DMS79 (cell line): ENCODE measurements around the gene CDK13.
"Not testable (repeated sequence)": the region's sequence is repeated elsewhere in the genome, so short reads cannot be mapped to it uniquely, and the experiment has no call there.

Experiments
- DNase-seq: peaks from one replicate; lab custom pipeline; 2025; lab: John Stamatoyannopoulos, UW

Gene CDK13

DNA sequence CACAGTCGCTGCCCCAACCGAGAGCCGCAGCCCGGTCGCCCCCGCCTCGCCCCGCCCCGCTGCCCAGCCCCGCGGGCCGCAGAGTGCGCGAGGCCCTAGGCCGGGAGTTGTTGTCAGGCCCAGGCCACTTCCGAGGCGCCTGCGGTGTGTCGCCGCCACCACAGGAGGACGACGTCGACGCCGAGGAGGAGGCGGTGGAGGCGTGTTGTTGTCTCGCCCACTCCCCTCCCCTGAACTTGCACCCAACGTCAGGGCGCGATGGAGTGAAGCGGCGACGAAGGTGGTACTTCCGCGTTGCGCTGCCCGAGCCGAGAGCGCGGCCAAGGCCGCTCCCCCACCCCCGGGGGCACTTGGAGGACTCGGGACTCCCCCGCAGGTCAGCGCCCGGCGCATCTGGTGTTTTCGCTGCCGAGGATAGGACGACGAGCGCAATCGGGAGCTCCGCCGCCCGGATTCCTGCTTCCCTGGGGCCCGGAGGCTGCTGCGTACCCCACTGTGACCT, at the start of gene CDK13:
Gene CDK13 (plus strand): TSS at position 286 of the 502 bp plus-strand sequence. CDS start 386 bp downstream, outside the sequence.
- DNase-seq: peak; percentile 56

DNA sequence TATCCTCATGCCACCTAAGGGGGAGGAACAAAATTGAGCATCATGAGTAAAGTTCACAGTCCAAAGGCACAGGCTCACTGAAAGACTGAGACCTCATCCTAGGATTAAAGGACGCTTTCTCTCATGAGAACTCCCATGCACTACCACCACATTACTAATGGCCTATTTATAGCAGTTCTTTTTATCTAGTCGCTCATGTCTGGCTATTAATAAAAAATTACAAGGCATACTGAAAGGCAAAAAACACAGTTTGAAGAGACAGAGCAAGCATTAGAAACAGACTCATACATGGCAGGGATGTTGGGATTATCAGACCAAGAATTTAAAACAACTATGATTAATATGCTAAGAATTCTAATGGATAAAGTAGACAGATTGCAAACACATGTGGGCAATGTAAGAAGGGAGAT, 46.0 kb upstream of the CDK13 start:
- no peak for DNase-seq

DNA sequence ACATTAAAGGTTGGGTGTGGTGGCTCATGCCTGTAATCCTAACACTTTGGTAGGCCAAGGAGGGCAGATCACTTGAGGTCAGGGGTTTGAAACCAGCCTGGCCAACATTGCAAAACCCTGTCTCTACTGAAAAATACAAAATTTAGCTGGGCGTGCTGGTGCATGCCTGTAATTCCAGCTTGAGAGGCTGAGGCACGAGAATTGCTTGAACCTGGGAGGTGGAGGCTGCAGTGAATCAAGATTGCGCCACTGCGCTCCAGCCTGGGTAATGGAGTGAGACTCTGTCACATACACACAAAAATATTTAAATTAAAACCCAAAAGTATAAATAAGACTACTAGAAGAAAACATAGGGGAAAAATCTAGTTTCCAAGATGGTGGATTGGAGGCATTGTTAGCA, 41.9 kb upstream of the CDK13 start:
- DNase-seq: no peak

DNA sequence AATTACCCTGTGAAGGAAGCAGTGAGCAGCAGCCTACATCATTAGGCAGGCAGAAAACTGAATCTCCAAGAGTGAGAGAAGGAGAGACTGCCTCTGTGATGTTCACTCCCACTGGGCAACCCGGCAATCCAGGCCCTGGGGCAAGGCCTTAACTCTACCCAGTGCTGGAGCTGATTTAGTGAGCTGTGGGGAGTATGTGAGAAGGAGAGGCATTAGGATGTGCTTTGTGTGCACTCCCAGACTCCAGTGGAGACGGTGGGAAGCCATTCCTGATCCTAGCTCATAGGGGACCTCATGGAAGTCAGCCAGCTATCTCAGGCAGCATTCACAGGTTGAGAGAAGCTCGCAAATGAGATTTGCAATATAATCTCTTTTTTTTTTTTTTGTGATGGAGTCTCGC, 41.1 kb upstream of the CDK13 start:
- no peak for DNase-seq

DNA sequence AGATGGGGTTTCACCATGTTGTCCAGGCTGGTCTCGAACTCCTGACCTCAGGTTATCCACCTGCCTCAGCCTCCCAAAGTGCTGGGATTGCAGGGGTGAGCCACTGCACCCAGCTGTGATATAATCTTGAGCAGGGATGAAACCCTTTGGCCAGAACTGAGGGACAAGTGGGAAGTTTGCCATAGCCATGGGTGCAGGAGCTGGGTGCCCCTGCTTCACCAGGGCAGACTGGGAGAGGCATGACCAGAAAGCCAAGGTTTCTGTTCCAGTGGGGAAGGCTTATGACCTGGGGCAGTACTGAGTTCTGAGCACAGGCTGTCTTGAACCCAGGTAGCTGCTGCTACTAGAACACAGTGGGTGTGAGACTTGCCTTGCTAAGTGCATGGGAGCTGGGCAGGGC, 40.5 kb upstream of the CDK13 start:
- DNase-seq: no peak

DNA sequence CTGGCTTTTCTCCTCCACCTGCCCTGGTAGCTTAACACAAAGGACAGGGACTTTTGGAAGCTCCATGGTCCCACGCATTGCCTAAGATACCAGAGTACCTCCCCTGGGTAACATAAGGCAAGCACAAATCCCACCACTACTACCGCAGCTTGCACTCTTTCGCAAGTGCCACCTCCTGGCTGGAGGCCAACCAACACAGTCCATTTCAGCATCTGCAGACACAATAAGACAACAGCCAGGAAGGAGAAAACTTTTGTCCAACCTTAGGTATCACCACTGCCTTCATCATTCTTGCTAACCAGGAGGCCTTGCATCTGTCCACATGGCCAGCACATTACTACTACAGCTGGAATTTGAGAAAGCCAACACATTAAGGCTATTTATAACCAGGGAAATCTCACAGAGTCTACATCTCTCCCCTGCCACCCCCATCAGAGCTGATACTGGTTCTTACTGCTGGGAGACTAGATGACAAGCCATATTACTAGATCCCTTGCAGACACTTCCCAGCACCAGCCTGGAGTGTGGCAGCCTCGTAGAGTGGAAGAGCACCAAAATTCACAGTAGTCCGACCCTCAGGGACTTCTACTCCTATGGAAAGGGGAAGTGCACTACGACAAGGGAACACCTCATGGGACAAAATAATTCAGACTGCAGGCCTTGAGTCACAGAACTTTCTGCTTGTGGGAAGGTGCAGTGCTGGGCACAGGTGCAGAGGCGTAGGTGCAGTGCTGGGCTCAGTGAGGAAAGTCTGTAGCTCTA, 39.8 kb upstream of the CDK13 start:
- DNase-seq: no peak

DNA sequence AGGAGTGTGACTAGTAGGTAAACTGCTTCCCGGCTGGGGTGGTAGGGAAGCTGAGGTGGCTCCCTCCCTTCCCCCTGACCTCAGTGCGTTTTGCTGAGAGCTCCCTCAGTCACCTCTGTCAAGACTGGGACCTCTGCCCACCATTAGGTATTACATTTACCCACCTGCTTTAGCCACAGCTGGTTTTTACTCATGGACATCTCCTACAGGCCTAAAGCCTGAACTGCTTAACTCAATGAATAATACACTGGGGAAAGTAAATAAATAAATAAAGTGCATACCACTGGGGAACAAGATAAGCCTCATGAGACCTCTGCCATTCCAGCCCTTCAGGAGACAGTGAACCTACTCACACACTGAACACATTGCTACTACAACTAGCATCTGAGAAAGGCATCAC, 38.9 kb upstream of the CDK13 start:
- DNase-seq: no peak

DNA sequence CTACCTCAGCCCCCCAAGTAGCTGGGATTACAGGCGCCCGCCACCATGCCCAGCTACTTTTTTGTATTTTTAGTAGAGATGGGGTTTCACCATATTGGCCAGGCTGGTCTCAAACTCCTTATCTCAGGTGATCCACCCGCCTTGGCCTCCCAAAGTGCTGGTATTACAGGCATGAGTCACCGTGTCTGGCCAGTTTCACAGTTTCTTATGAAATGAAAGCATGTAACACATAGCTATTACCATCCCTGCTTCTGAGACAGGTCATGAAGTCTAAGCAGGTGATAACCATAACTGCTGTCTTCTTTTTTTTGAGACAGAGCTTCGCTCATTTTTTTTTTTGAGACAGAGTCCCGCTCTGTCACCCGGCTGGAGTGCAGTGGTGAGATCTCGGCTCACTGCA, 34.2 kb upstream of the CDK13 start:
- DNase-seq: not testable (repeated sequence)

DNA sequence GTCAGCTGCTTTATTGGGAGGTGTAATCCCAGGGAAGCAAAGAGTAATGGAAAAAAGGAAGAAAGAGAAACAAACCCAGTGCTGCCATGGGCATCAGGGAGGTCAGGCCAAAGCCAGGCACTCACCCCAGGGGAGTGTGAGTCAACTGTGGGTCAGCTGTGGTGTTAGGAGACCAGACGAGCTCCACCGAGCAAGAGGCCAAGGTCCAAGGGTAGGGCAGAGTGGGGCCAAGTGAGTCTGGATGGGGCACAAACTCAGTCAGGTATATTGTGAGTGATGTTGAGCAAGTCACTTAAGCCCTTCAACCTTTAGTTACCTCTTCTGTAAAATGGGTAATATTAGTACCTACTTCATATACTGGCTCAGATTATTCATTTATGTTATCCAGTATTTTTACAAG, 30.4 kb upstream of the CDK13 start:
- no peak for DNase-seq

DNA sequence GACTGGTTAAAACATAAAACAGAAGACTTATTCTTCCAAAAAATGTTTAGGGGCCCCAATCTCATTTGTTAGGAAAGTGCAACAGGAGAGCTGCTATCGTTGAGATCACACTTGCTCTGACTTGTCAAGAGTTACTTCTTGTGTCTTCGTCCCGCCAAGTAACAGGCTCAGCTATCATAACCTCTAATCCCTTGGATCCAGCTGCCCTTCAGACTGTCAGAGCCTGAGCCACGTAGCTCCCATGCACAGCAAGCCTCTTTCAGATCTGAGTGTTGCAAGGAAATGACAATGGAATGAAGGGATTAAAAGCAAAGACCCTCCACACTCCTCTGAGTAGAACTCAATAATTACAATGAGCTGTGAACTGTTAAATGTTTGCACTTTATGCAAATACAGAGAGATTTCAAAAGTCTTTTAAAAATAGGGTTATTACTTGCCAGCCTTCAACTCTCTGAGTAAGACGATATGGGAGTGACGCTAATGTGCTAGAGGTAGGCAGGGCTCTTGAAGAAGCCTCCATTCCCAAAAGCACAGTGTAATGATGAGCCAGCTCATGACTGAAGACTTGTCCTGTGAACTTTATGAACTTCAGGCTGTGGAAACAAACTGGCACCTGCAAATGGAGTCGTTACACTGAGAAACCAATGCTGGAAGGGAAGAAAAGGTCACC, 28.4 kb upstream of the CDK13 start:
- DNase-seq: no peak

DNA sequence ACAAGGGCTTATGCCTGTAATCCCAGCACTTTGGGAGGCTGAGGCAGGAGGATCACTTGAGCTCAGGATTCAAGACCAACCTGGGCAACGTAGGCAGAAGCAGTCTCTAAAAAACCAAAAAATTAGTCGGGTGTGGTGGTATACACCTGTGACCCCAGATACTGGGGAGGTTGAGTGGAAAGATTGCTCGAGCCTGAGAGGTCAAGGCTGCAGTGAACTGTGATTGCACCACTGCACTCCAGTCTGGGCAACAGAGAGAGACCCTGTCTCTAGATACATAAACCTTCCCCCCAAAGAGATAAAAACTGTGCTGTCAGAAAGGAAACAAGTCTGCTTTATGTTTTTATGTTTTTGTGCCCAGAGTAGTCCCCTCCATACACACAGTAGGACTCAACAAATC, 27.5 kb upstream of the CDK13 start:
- no peak for DNase-seq

DNA sequence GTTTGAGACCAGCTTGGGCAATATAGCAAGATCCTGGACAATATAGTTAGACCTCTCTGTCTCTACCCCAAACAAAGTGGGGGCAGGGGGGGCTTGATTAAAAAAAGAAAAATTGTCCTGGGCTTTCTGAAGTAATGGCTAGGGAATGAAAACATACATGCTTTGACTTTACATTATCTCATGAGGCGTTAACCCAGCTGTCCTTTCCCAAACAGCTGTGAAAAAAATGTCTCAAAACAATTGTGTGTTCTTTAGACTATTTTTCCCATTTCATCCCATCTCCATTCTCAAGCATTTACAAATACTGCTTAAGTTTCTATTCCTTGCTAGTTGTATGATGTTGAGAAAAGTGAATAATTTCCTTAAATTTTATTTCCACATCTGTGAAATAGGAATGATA, 27.0 kb upstream of the CDK13 start:
- no peak for DNase-seq

DNA sequence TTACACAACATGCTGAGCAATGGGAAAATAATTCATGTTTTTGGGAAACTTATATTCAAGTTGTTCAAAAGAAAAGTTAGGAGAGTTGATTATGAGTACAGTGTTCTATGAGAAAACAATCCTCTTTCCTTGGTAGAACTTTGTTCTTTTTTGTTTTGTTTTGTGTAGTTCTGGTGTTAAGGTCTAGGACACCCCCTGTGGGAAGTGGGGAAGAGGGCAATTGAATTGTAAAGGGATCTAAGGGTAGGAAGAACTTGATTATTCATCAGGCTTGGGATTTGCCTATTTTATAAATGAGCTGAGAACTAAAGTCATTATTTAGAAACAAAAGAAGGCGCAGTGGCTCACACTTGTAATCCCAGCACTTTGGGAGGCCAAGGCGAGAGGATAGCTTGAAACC, 25.9 kb upstream of the CDK13 start:
- DNase-seq: no peak

DNA sequence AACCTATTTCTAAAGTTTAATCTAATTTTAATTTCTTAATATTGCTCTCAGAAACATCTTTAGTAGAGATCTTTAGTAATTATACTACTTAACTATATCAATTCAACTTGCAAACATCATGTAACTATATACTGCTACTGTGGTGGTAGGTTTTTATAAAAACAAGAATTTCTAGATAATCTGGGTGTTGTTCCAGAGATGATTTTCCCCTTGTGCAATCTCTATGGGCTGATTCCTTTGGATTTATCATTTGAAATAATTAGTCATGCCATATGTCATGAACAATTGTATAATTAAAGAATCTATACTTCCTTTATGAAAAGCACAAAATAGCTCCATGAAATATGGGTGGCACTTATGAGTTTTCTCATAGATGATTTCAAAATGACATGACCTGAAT, 23.9 kb upstream of the CDK13 start:
- DNase-seq: no peak

DNA sequence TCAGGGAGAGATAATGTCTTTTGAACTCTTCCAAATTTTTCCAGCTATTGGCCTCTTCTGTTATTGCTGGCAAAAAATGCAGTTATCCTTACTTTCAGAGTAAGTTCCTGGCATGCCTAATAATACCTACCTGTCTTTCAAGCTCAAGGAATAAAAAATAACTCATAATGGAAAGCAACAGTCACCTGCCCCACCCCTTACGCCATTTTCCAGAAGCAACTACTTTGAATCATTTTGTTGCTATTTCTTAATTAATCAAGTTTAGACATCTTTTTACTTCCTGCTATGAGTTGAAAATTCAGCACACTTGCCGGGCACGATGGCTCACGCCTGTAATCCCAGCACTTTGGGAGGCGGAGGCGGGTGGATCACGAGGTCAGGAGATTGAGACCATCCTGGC, 23.0 kb upstream of the CDK13 start:
- no peak for DNase-seq

DNA sequence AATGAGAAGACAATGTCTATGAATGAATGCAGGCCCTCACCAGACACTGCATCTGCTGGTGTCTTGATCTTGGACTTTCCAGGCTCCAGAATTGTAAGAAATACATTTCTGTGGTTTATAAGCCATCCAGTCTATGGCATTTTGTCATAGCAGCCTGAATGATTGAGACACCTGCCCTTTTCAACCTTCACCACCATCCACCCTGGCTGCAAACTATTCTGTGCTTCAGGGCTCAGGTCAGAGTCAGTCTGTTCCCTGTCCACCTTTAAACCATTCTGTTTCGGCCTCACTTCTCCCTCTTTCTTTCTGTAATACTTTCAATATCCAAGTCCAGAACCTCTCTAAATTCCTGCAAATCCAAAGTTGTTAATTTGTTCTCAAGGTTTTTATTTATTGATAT, 15.9 kb upstream of the CDK13 start:
- DNase-seq: no peak

DNA sequence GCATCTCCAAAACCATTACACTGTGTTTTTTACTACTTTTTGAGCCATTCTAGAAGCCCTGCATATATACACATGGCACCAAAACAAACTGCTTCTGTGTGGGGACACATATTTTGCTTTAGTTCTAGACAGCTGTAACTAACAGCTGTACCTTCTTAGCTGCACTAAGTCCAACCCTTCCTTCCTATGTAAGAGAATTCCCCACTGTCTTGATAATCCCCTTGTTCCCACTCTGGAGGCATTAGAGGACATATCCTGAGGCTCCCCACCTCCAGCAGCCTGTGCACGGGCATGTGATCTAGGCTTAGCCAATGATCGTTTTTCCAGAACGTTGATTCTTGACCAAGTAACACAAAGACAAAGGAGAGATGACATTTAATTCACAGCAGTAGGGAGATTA, 13.3 kb upstream of the CDK13 start:
- no peak for DNase-seq

DNA sequence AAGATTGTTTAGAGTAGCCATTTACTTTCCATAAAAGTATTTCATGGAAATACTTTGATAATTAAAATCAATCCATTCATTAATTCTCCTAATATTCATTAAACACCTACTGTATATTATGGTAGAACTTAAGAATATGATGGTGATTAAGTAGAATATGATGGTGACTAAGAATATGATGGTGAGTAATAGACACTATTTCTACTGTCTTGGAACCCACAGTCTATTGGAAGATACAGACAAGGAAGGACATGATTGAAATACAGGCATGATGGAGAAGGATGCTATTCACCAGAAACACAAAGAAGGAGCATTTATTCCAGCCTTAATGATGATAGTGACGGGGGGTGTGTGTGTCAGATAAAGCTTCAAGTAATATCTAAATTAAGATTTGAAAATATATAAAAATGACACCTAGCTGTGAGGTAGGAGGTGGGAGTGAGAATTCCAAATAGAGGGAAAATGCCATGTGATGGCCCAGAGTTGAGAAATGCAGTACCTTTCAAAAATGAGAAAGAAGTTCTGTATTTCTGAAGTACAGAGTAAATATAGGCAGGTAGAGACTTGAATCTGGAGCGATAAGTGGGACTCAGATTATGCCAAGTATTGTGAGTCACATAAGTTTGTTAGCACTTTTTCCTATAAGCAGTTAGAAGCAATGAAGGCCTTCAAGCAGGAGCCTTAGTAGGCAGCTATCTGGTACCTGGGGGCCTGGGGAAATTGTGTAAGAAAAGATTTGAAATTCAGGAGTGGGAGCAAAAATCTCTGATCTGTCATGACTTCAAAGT, 12.5 kb upstream of the CDK13 start:
- no peak for DNase-seq

DNA sequence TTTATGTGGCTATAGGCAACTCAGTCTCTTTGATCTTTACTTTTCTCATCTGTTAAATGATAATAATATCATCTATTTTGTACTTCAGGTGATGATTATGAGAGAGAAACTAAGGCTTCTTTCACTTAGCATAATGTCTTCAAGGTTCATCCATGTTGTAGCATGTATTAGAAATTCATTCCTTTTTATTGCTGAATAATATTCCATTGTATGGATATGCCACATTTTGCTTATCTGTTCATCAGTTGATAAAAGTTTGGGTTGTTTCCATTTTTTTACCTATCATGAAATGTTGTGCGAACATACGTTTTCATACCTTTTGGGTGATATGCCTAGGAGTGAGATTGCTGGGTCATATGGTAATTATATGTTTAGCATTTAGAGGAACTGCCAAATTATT, 7.2 kb upstream of the CDK13 start:
- no peak for DNase-seq

DNA sequence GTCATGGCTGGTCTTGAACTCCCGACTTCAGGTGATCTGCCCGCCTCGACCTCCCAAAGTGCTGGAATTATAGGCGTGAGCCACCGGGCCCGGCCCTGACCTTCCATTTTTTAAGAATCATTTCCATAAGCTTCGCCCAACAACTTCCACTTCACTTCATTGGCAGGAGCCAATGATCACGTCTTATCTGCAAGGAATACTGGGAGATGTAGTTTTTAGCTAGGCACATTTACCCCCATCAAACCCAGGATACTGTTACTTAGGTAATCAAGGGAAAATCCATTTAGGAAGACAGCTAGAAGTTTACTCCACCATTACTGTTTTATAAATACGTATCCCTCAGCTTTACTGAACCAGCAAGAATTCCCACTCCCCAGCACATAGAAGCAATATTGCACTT, 3.4 kb upstream of the CDK13 start:
- DNase-seq: no peak

DNA sequence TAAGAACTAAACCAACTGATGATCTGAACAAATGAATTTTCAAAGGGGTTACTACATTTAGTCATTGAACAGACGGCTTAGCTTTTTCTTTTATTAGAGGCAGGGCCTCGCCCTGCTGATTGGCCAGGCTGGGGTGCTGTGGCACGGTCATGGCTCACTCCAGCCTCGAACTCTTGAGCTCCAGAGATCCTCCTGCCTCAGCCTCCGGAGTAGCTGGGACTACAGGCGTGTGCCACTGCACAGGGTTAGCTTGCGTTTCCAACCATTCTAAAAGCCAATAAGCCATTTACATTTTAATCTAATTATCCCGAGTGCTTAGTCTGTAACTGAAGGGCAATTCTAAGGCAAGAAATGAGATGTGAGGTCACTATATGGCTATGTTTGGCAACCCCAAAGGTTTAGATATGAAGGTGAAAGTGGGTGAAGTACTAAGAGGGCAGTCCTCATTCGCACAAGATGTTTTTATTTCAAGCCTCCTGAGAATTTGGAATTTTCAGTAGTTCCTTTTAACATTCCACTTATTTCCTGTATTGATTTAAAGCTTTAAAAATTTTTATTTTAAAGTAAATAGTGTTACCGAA, 1.6 kb upstream of the CDK13 start:
- no peak for DNase-seq
